GM21717 (cell line): ENCODE data around the gene TMSB4X.
A peak's percentile ranks its signal among the peaks of the same experiment; 100 is the strongest.
"Not testable (repeated sequence)": the region's sequence is repeated elsewhere in the genome, so short reads cannot be mapped to it uniquely, and the experiment has no call there.

ENCODE experiments used
- ATAC-seq: cut with Tn5 transposase; IDR thresholded peaks from one replicate; pipeline ENCODE4 v1.9.1; 2021; ENCODE audit warnings: mild to moderate bottlenecking, moderate library complexity; ENCODE audit not compliant: unreplicated experiment

Gene TMSB4X

DNA sequence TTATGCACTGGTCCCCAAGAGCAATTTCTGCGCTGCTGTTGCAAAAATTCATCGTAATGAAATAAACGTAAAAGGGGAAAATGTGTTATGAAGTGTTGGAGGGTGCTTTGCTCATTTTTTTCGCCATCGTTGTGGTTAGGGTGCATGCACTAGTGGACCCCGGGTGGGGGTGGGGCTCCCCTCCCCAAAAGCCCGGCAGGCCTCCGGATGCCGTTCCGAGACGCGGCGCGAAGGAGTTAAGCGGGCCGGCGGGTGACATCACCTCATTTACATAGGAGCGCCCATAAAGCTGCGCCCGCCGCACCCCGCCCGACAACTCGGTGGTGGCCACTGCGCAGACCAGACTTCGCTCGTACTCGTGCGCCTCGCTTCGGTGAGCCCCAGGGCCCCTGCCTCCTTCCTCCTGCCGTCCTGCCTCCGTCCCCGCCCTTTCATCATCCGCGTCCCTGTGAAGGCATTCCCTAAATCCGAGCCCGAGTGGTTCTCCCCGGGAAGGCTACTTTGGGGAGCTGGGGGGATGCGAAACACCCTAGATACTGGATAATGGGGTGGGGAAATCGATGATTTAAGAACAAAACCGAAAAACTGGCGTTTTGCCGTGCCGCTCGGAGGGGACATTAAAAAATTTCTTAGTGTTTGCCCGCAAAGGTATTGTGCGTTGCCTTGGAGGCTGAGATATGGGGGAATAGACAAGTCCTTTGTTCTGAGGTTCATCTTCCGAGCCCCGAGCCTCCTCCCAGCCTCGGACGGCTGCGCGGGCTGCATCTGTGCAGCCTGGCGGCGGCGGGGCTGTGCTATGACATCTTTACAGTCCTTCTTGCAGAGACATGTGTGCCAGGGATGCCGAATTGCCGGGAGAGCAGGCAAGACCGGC lies at the start of gene TMSB4X:
Gene TMSB4X (plus strand): TSS at position 315 of the 874 bp plus-strand sequence.
- peak; percentile 38 for ATAC-seq

DNA sequence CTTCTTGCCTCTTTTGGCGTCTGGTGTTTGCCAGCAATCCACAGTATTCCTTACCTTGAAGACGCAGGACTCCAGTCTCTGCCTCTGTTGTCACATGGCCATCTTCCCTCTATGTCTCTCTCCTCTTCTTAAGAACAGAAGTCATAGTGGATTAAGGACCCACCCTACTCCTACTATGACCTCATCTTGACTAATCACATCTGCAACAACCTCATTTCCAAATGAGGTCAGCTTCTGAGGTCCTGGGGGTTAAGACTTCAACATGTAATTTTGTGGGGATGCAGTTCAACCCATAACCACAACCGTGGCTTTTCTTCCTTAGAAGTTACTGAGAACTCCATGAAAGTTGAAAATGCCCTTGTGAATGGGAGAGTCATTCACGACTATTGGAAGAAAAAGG lies 45.2 kb upstream of the TMSB4X start:
- ATAC-seq, result no peak

DNA sequence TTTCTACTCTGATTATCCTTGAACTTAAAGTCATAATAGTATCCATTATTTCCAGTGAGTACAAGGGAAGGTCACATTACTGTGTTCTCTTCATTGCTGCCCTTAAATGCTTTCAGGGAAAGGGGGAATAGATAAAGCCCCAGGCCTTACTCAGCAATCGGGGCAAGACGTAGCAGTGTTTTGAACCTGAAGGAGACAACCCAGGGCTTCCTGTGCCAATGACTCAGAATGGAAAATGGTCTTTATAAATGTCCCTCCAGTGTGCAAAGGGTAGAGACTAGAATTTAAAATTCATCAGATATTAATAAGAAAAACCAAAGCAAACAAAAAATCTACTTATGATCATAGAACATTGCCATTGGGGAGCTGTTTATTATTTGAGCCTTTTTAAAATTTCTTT lies 44.8 kb upstream of the TMSB4X start:
- no peak for ATAC-seq

DNA sequence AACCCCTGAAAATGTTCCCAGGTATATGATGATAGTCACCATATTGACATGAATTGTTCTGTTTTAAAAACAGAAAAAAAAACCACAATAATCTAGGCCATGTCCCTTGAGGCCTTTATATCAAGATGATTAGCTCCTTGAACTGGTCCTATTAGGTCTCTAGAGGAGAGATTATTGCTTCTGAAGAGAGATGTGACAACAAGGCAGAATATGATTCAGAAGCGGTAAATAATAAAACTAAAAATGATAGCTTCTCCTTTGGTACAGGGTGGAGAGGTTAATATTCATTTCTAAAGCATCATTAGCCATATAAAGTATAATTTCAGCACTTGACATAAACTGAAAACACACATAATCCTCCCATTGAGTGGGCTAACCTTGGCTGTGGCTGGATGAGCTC lies 42.7 kb upstream of the TMSB4X start:
- no peak for ATAC-seq

DNA sequence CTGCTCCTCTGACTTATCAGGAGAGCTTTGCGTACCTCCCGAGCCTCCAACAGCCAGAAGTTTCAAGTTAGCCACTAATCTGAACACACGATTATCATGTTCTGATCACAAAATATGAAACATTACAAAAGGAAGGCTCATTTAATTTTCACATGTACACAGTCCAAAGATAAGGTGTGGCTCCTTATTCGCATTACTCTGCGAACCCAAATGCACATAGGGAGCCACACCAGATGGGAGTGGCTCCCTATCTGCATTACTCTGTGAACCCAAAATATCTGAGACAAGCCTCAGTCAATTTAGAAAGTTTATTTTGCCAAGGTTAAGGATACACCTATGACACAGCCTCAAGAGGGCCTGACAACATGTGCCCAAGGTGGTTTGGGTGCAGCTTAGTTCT lies 40.1 kb upstream of the TMSB4X start:
- no peak for ATAC-seq

DNA sequence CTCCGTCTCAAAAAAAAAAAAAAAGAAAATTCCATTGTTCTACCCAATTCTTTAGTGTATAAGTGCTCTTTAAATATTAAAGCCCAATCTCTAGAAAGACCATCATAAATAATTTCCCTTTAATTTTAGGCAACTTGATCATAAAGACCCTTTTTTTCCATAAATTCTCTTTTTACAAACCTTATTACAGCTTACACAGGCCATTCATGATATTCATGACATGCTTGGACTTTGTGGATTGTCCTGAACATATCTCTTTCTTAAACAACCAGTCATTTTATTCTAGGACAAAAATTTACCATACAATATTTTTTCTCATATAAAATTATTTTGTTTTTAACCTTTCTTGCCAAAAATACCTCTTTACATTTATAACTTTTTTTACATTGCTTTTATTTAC lies 38.0 kb upstream of the TMSB4X start:
- no peak for ATAC-seq

DNA sequence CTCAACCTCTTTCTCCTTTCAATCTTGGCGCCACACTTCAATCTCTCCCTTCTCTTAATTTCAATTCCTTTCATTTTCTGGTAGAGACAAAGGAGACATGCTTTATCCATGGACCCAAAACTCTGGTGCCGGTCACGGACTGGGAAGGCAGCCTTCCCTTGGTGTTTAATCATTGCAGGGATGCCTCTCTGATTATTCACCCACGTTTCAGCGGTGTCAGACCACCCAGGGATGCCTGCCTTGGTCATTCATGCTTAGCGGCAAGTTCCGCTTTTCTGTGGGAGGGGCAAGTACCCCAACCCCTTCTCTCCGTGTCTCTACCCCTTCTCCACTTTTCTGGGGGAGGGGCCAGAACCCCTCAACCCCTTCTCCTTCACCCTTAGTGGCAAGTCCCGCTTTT lies 34.4 kb upstream of the TMSB4X start:
- not testable (repeated sequence) for ATAC-seq

DNA sequence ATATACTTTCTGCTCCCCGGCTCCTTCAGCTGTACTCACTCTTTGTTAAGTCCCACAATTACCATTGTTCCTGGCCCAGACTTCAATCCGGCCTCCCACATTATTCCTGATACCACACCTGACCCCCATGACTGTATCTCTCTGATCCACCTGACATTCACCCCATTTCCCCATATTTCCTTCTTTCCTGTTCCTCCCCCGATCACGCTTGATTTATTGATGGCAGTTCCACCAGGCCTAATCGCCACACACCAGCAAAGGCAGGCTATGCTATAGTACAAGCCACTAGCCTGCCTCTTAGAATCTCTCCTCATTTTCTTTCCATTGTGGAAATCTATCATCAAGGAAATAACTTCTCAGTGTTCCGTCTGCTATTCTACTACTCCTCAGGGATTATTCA lies 31.3 kb upstream of the TMSB4X start:
- not testable (repeated sequence) for ATAC-seq

DNA sequence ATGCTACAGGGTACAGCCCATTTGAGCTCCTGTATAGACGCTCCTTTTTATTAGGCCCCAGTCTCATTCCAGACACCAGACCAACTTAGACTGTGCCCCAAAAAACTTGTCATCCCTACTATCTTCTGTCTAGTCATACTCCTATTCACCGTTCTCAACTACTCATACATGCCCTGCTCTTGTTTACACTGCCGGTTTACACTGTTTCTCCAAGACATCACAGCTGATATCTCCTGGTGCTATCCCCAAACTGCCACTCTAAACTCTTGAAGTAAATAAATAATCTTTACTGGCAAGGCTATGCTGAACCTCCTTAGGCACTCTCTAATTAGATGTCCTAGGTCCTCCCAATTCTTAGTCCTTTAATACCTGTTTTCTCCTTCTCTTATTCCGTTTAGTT lies 30.5 kb upstream of the TMSB4X start:
- not testable (repeated sequence) for ATAC-seq

DNA sequence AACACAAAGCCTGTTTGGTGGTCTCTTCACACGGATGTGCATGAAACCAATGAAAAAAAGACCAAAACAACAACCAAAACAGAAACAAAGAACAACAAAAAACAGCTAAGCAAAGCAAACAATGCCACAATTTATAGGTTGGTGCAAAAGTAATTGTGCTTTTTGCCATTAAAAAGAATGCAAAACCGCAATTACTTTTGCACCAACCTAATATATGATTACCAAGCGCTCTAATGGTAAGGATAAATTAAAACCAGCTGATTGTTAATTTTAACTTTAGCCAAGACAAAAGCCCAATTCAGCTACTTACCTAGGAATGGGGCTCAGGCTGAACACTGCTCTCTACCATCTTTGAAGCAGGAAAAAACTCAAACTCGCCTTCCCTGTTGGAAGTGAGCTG lies 29.4 kb upstream of the TMSB4X start:
- ATAC-seq, result no peak

DNA sequence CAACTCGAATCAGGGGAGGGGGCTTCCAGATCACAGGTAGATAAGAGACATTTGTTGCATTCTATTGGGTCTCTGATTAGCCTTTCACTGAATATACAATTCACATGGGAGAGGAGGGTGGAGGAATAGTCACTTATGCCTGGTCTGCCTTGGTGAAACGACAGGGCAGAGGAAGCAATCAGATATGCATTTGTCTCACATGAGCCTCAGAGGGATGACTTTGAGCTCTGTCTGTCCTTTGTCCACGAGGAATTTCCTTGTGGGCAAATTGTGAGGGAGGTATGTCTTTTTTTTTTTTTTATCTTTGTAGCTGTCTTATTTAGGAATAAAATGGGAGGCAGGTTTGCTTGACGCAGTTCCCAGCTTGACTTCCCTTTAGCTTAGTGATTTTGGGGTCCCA lies 28.5 kb upstream of the TMSB4X start:
- no peak for ATAC-seq

DNA sequence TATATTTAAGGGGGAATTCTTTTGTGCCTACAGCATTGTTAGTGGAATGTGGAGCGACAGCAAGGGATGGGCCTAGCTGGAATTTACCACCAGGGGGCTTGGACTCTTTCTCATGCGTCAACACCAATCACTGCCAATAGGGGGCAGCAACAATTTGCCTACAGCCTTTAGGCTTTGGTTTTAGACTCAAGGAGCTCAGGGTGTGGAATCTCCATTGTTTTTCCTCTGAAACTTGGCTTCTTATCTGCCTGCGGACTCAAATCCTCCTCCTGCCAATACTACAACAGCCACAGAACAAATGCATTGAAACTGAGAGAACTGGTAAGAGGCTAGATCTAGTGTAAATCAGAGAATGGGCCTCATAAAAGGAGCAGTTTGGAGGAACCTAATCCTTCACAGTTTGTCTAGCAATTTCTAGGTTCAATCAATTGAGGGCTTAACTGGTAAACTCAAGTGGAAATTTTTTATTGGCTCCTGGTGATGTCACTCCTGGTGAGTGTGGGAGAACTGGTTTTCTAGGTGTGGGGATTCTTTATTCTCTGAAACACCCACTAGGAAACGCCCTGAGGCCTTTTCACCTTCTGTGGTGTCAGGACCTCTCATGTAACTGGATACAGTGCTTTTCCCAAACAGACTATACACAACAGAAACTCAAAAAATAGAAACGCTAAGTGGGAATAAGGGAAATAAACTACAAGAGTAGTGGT lies 27.9 kb upstream of the TMSB4X start:
- peak; percentile 30 for ATAC-seq

DNA sequence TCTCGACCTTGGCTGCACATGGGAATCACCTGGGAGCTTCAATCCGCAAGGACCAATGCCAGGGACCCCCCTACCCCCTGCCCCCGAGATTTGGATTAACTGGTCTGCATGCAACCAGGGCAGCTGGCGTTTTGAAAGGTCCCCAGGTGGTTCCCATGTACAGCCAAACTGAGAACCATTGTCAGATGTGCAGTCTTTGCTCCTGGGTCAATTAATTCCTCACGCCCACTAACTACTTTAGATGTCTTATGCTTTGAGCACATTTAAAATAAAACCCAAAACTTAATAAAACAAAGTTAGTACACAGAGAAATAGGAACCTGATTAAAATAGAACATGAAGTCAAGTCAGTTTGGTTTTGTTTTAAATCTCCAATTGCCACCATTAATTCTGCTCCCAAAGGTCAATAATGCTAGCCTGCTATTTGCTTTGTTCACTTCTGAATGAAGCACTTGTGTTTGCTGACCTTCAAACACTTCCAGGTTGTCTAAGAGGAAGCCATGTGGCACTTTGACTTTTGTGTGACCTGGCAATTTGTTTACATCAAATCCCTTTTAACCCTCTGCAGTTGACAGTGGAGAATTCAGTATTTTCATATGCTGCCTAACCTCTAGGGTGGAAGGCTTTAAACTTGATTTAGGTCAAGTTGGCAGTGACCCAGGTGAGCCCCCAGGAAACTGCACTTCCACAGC lies 27.2 kb upstream of the TMSB4X start:
- ATAC-seq, result no peak

DNA sequence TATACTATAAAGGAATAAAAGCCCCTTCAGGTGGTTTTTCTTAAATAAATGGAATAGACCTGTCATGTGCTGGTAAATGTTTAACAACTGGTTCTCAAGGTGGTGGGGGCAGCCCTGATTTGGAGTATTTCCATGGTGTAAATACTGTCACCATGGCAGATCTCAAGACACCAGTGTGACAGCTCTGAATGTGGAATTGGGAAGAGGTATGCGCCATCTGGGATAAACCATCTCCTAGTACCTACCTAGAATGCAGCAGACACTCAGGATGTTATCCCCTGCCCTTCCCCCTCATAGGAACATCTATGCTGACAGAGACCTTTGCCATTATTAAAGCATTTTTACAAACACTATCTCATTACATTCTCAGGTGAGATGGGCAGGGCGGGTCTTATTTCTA lies 26.4 kb upstream of the TMSB4X start:
- ATAC-seq, result no peak

DNA sequence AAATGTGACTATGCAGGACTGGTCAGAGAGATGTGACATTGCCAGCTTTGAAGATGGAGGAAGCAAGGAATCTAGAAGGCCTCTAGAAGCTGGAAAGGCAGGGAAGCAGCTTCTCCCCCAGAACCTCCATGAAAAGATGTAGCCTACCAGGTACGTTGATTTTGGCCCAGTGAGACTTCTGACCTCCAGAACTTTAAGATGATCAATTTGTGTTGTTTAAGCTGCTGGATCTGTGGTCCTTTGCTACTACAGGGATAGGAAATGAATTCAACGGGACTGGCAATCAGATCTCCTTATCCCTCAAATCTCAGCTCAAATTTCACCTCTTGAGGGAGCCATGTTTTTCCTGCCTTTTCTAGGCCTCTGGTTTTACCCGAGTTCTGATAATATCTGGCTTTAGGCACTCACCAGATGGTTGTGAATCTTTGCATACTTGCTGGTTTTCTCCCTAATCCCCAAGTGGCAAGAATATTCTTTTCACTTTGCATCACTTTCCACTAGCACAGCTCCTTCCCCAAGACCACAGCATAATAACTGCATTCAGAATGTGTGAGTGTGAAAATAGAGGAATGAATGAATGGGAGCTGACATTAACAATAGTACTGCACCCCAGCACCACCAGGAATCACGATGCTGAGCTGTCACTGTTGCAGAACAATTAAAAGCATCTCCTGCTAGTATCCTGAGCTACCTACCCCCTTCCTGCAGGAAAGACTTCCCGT lies 25.5 kb upstream of the TMSB4X start:
- peak; percentile 1 for ATAC-seq

DNA sequence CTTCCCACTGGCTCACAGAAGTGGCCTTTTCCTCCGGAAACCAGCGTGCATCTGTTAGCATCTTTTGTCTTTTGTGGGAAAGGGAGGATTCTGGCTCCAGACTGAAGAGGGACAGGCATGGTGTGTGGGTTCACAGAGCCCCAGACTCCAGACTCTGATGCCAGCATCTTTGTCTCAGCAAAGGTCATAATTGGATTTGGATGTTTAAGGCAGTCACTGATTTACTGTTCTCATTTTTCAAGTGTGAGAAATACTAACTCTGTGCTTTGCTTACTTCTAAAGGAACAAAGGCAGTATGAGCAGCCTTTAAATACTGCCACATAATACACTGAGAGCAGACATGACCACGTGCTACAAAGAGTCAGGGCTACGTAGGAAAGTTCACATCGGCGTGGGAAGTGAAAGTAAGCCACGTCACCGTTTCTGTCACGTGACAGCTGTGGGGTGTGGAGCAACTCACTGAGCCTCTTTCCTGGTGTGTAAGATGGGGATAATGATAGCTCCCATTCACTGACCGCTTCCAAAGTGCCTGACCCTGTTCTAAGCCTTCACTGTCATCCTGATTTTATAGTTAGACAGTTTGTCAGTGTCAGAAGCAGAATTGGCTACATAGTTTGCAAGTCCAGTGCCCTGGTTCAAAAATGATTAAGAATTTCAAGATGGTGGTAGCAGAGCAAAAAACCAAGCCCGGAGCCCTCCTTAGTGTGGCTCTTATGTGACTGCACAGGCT lies 24.8 kb upstream of the TMSB4X start:
- peak; percentile 55 for ATAC-seq

DNA sequence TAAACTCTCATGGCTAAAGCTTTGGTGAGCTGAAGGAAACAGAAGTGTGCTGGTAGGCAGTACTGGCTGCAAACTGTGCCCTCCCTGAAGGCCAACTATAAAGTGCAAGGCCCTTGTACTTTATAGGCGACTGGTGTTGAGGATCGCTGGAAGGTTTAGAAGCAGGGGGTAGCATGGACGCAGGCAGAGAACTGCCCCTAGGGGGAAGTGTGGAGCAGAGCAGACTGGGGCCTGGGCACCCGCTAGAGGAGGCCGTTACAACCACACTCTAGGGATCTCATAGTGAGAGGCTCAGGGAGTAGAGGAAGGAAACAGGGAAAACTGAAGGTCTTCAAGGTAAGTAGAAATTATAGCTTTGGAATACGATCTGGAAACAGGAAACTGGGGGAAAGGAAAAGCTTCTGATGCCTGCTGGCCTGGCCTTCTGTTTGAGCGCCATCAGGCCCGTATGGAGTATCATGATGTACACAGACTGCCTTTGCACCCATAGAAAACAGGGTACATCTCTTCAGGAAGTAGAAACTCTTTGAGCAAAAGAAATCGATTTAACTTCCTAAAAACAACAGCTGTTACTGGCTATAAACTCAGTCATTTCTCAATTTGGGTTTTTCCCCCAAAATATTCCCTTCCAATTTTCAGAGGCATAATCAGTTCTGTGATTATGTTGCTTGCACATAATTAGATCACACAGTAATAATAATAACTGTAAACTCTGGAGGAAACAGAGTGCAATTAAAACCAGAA lies 23.9 kb upstream of the TMSB4X start:
- ATAC-seq, result peak; percentile 49

DNA sequence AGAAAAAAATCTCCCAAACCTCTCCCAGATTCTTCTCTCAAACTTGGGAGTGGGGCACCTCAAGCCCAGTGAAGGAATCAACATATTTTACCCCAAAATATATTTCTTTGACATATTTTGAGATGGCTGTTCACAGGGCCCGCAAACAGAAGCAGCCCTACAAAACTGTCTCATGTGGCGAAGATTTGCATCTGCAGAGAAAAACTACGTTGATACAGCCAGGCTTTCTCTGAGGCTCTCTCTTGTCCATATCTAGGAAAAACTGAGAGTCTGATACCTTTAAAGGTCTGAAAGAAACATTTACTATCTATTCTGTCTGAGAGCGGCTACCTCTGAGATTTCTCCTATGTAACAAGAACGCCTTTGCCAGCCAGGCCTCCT lies 23.3 kb upstream of the TMSB4X start:
- no peak for ATAC-seq

DNA sequence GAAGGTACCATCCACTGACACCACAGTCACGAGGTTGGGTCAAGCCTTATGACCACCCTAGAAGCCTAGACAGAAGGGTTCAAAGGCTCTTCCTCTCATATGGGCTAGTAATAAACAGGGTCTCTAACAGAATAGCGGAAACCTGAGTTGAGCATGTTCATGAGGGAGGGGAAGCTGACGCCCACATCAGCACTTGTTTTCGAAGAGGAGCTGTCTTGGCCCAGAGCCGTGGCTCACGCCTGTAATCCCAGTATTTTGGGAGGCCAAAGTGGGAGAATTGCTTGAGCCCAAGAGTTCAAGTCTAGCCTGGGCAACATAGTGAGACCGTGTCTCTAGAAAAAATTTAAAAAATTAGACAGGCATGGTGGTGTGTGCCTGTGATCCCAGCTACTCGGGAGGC lies 21.5 kb upstream of the TMSB4X start:
- no peak for ATAC-seq

DNA sequence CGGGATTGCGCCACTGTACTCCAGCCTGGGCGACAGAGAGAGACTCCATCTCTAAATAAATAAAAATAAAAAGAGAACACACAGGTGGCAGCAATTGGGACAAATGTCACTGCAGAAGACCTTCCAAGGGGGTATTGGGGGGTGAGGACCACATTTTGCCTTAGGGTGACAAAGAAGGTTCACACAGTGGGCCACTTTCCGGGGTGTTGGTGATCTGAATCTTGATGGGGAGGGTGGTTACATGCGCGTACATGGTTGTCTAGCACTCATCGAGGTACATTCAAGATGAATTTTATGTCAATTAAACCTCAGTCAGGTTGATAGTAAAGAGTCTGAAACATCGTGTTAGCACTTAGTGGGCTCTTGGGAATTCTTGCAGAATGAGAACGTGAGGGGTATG lies 20.5 kb upstream of the TMSB4X start:
- no peak for ATAC-seq
